Heart right ventricle (tissue), 16 donors: Measurements from ENCODE around the gene KCNK10. TPM values are rescaled to one million over a fixed set of nuclear protein-coding genes. Genes with fewer than 3 reads are reported as not detected.

Experiments used
- ATAC-seq, 8 donors: fragments of 200-7000 bp; cut with Tn5 transposase; one replicate each; pipeline ENCODE4 v1.9.1; 2020; ENCODE audit warnings: mild to moderate bottlenecking in 8 of 8, moderate library complexity in 8 of 8, moderate number of reproducible peaks in 1 of 8
- DNase-seq, 2 donors: peaks; one replicate each; pipeline ENCODE4 v3.0.0-alpha.2; 2020
- H3K27ac ChIP-seq, 10 donors: fragments of 200-600 bp; sonication (generic) in 2 of 10; one replicate each; pipeline versions ENCODE4 v1.5.0 to v1.8.0; 2020 to 2022; ENCODE audit warnings: mild to moderate bottlenecking in 3 of 10
- H3K27me3 ChIP-seq, 7 donors: fragments of 200-600 bp; one replicate each; pipeline ENCODE4 v1.8.0; 2021 to 2022; ENCODE audit warnings: mild to moderate bottlenecking in 2 of 7
- H3K36me3 ChIP-seq, 9 donors: fragments of 200-600 bp; sonication (generic) in 1 of 9; one replicate each; pipeline versions ENCODE4 v1.5.0 to v1.8.0; 2020 to 2022; ENCODE audit warnings: mild to moderate bottlenecking in 2 of 9
- H3K4me1 ChIP-seq, 9 donors: fragments of 200-600 bp; sonication (generic) in 1 of 9; one replicate each; pipeline versions ENCODE4 v1.5.0 to v1.8.0; 2020 to 2022; ENCODE audit warnings: mild to moderate bottlenecking in 4 of 9
- H3K4me3 ChIP-seq, 10 donors: fragments of 200-600 bp; sonication (generic) in 2 of 10; one replicate each; pipeline versions ENCODE4 v1.5.0 to v1.8.0; 2020 to 2022; ENCODE audit warnings: mild to moderate bottlenecking in 7 of 10, moderate library complexity in 2 of 10
- H3K9me3 ChIP-seq, 11 donors: fragments of 200-600 bp in 10 of 11; sonication (generic) in 2 of 11; one replicate each; pipeline versions ENCODE4 v1.5.0 to v1.8.0; 2013 to 2022; ENCODE audit warnings: mild to moderate bottlenecking in 2 of 11, control low read depth in 1 of 11, moderate library complexity in 1 of 11
- CTCF ChIP-seq, 9 donors: fragments of 200-600 bp; sonication (generic) in 2 of 9; IDR thresholded peaks; one replicate each; pipeline versions ENCODE4 v1.5.0 to v1.8.0; 2021 to 2022; ENCODE audit warnings: antibody characterized with exemption in 9 of 9, mild to moderate bottlenecking in 5 of 9, moderate library complexity in 1 of 9
- WGBS, 2 donors: extraction: QIAGEN DNeasy Blood & Tissue Kit; methylation state at CpG; one replicate each; pipeline ENCODE4 v1.1.7; 2013; ENCODE audit warnings: inconsistent platforms in 1 of 2; 5-methylcytosine and 5-hydroxymethylcytosine counted together
- intact Hi-C, 10 donors: fragments of 100-400 bp; cut with DNase I; formaldehyde crosslinking; loops; one replicate each; pipeline versions ENCODE4 v1.11.1 to v1.14.2; 2022
- polyA plus RNA-seq, 2 donors: library from polyadenylated mRNA; stranded (reverse); fragments of 200-250 nt; gene quantifications; one replicate each; pipeline ENCODE4 v1.2.3, GENCODE V29; 2013
- total RNA-seq, 10 donors: library from RNA; stranded (reverse); fragmentation: NEBNext Ultra II Directional in 3 of 10; extraction: Animal tissue kit (Norgen Biotek cat#: 25700) in 3 of 10; gene quantifications; one replicate each; pipeline versions ENCODE4 v1.2.1 to v1.2.4, GENCODE V29; 2021 to 2023
- donor health status: Arrhythmogenic right ventricular cardiomyopathy.
- donor health status: ischemic (EF 13 %, LVEDD 7.1; RV severe dilation, severe dysfunction).
- donor health status: healthy with polysubstance abuse.
- donor health status: DM: no; HTN: yes; CAD: no.
- donor health status: DM: no; HTN: no; CAD: no.
- donor health status: ischemic (EF 25% LVEDD 6.9; RV normal size, moderate dysfunction).
- donor health status: ischemic (EF 25% LVEDD 5.7; RV mildly dilated, moderate dysfunction).
- donor health status: healthy.
- donor health status: DM: yes; HTN: yes; CAD: no.
- donor health status: Ischemic cardiomyopathy.
- donor health status: ischemic (EF 35%, LVEDD 5.7; RV mildly dilated, moderate dysfunction).
- donor health status: nonischemic (EF 11% LVEDD 7.7; RV severe dilation, severe dysfunction).
- donor health status: DM: yes; HTN: yes; CAD: no.
- donor health status: PGD.
- donor health status: ischemic (EF 29% LVEDD 5.4; RV normal size, mild dysfunction).
- donor health status: nonischemic (EF 23%, LVEDD 6.1; RV moderate dilation, normal function).

Gene KCNK10
- total and polyA plus RNA-seq, 12 donors, result 0.01 to 0.21 (median 0.11) TPM; not detected in 9

- no peaks in the 10 kb centered on the region for H3K36me3 ChIP-seq
- no peak for TF ChIP-seq CTCF (IDR thresholded peaks at IDR 0.05)
- DNase-seq, result no peak
- peaks cover 0 to 27% (median 12%) of the 10 kb centered on the region in 9 donors for H3K4me1 ChIP-seq
- H3K9me3 ChIP-seq, result no peaks in the 10 kb centered on the region
- H3K4me3 ChIP-seq, result peak overlapping the region in 2 of 10 donors; percentile 43 to 44
- no peak for ATAC-seq
- H3K27ac ChIP-seq, result no peak overlapping the region
- intact Hi-C loops, result no loop called here
- WGBS, 2 donors, result 20% methylated on average over 25 of the region's 25 CpGs
- H3K27me3 ChIP-seq, result peaks cover 6 to 95% (median 78%) of the 10 kb centered on the region in 7 donors
These were observed 1.2 kb downstream of the KCNK10 start for GRCh38 chr14:88321692-88322503.

- TF ChIP-seq CTCF (IDR thresholded peaks at IDR 0.05), result no peak
- Histone ChIP-seq H3K36me3 (no peaks in the 10 kb centered on the region), H3K27ac (no peak overlapping the region), H3K4me3 (no peak overlapping the region), H3K27me3 (peaks cover under 1 to 75% (median 58%) of the 10 kb centered on the region in 7 donors), H3K9me3 (peaks cover 0 to 7% (median 0%) of the 10 kb centered on the region in 11 donors), H3K4me1 (peaks cover 0 to 11% (median 6%) of the 10 kb centered on the region in 9 donors)
- ATAC-seq (no peak), DNase-seq (no peak)
- intact Hi-C loops, result no loop called here
- WGBS, 2 donors, result 75 to 80% methylated on average over 4 of the region's 4 CpGs
These were observed 4.7 kb downstream of the KCNK10 start for GRCh38 chr14:88318406-88318805.

- intact Hi-C loops, result no loop called here
- peaks cover 0 to 12% (median 0%) of the 10 kb centered on the region in 11 donors for H3K9me3 ChIP-seq
- TF ChIP-seq CTCF (IDR thresholded peaks at IDR 0.05), result no peak
- ATAC-seq (no peak), DNase-seq (no peak)
- no peaks in the 10 kb centered on the region for H3K36me3 ChIP-seq
- H3K27ac ChIP-seq, result no peak overlapping the region
- peaks cover 0 to 58% (median 43%) of the 10 kb centered on the region in 7 donors for H3K27me3 ChIP-seq
- H3K4me1 ChIP-seq, result no peaks in the 10 kb centered on the region
- H3K4me3 ChIP-seq, result no peak overlapping the region
These were observed 6.5 kb downstream of the KCNK10 start for GRCh38 chr14:88316521-88316920.

GRCh38 chr14:88312257-88312656, 10.8 kb downstream of the KCNK10 start:
- Histone ChIP-seq H3K4me1 (no peaks in the 10 kb centered on the region), H3K27me3 (peaks cover 0 to 21% (median 17%) of the 10 kb centered on the region in 7 donors), H3K9me3 (peaks cover 0 to 12% (median 0%) of the 10 kb centered on the region in 11 donors), H3K4me3 (no peak overlapping the region), H3K36me3 (no peaks in the 10 kb centered on the region), H3K27ac (no peak overlapping the region)
- no peak for TF ChIP-seq CTCF (IDR thresholded peaks at IDR 0.05)
- ATAC-seq (no peak), DNase-seq (no peak)
- WGBS, 2 donors, result 74 to 77% methylated on average over 6 of the region's 6 CpGs
- intact Hi-C loops, result no loop called here
